Mesodermal cell (in vitro differentiated cells): ENCODE data around the gene SPEF2.

Experiments
- H3K27ac ChIP-seq: 2 replicates; pipeline ENCODE4 v1.7.0; 2013; ENCODE audit warnings: mild to moderate bottlenecking, low read depth, low read length, moderate library complexity; ENCODE audit not compliant: severe bottlenecking
- H3K36me3 ChIP-seq: 2 replicates; pipeline ENCODE4 v1.7.1; 2013; ENCODE audit warnings: mild to moderate bottlenecking, low read length, moderate library complexity; ENCODE audit not compliant: control insufficient read depth, insufficient read depth
- H3K4me1 ChIP-seq: one replicate; pipeline ENCODE4 v1.7.1; 2013; ENCODE audit warnings: mild to moderate bottlenecking, low read length; ENCODE audit not compliant: insufficient read depth, control insufficient read depth, poor library complexity, severe bottlenecking
- H3K4me3 ChIP-seq: 2 replicates; pipeline ENCODE4 v1.7.0; 2013; ENCODE audit warnings: low read length, control low read depth, mild to moderate bottlenecking; ENCODE audit not compliant: insufficient read depth, poor library complexity, severe bottlenecking; ENCODE audit errors: extremely low read depth
- H3K9me3 ChIP-seq: 2 replicates; pipeline ENCODE4 v1.7.1; 2013; ENCODE audit warnings: mild to moderate bottlenecking, low read length, moderate library complexity; ENCODE audit not compliant: control insufficient read depth
- WGBS, 2 experiments: methylation state at CpG; one replicate each; pipeline ENCODE4 v1.1.5; 2013; ENCODE audit warnings: missing lambda C conversion rate in 2 of 2; ENCODE audit not compliant: insufficient coverage in 2 of 2; 5-methylcytosine and 5-hydroxymethylcytosine counted together

SPEF2 gene

DNA sequence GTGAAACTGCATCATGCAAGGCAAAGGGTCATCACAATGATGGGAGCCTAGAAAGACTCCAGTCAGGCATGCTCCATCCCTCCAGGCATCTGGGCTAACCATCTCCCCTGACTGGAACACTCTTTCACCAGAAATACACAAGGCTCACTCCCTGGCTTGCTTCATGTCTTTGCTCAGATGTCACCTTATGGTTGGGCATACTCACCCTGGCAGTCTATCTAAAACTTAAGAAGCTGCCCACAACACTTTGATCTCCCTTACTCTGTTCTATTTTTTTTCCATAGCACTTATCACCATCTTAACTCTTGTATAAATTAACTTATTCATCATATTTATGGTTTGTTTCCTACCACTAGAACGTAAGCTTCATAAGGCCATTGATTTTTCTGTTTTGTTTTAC, 90.0 kb downstream of the SPEF2 start:
- no peaks in the 10 kb centered on the region for H3K4me1 ChIP-seq
- H3K4me3 ChIP-seq = no peak overlapping the region
- WGBS, 2 experiments = no CpG with 5 or more reads among the region's 1 CpG
- no peaks in the 10 kb centered on the region for H3K9me3 ChIP-seq
- no peak overlapping the region for H3K27ac ChIP-seq
- no peaks in the 10 kb centered on the region for H3K36me3 ChIP-seq

DNA sequence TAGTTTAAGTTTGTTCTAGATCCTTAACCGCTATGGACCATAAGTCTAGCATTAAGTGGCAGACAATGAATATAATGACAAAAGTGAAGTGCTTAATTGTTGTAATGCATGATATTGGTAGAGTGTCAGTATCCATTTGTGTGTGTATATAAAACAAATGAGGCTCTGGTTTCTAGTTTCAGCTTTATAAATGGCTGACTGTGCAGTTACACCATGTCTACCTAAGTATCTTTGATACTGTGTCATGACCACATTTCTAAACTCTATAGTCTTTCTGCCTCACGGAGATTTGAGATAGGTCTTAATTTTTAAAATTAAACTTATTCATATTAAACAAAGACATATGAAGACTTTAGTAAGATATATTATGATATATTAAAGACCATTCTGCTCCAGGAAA, 92.0 kb downstream of the SPEF2 start:
- Histone ChIP-seq H3K36me3 (no peaks in the 10 kb centered on the region), H3K27ac (no peak overlapping the region), H3K4me1 (no peaks in the 10 kb centered on the region), H3K4me3 (no peak overlapping the region), H3K9me3 (no peaks in the 10 kb centered on the region)
- WGBS, 2 experiments = 100% methylated on average over 1 of the region's 2 CpGs; no CpG with 5 or more reads in 1 of the 2 experiments

- WGBS, 2 experiments = 62 to 75% methylated on average over 4 to 5 of the region's 5 CpGs
- no peaks in the 10 kb centered on the region for H3K9me3 ChIP-seq
- no peaks in the 10 kb centered on the region for H3K4me1 ChIP-seq
- no peak overlapping the region for H3K4me3 ChIP-seq
- no peak overlapping the region for H3K27ac ChIP-seq
- no peaks in the 10 kb centered on the region for H3K36me3 ChIP-seq
These were observed 100.1 kb downstream of the SPEF2 start for GRCh38 chr5:35717718-35718117.

- no peak overlapping the region for H3K27ac ChIP-seq
- H3K4me3 ChIP-seq = no peak overlapping the region
- no peaks in the 10 kb centered on the region for H3K4me1 ChIP-seq
- 80% methylated on average over 1 of the region's 3 CpGs; no CpG with 5 or more reads in 1 of the 2 experiments for WGBS, 2 experiments
- no peaks in the 10 kb centered on the region for H3K36me3 ChIP-seq
- H3K9me3 ChIP-seq = no peaks in the 10 kb centered on the region
These were observed 118.1 kb downstream of the SPEF2 start for GRCh38 chr5:35735718-35736117.

DNA sequence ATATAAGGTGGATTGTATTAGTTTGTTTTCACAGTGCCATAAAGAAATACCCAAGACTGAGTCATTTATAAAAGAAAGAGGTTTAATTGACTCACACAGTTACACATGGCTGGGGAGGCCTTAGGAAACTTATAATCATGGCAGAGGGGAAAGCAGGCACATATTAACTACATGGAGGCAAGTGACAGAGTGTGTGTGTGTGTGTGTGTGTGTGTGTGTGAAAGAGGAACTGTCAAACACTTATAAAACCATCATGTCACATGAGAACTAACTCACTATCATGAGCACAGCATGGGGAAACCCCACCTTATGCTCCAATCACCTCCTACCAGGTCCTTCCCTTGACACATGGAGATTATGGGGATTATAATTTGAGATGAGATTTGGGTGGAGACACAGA, 118.6 kb downstream of the SPEF2 start:
- Histone ChIP-seq H3K9me3 (no peaks in the 10 kb centered on the region), H3K27ac (no peak overlapping the region), H3K4me1 (no peaks in the 10 kb centered on the region), H3K36me3 (no peaks in the 10 kb centered on the region), H3K4me3 (no peak overlapping the region)

- Histone ChIP-seq H3K27ac (no peak overlapping the region), H3K36me3 (no peaks in the 10 kb centered on the region), H3K4me1 (peaks cover 5% of the 10 kb centered on the region), H3K4me3 (no peak overlapping the region), H3K9me3 (no peaks in the 10 kb centered on the region)
- 84 to 92% methylated on average over 4 to 5 of the region's 5 CpGs for WGBS, 2 experiments
These were observed 123.6 kb downstream of the SPEF2 start for GRCh38 chr5:35741126-35741716.

DNA sequence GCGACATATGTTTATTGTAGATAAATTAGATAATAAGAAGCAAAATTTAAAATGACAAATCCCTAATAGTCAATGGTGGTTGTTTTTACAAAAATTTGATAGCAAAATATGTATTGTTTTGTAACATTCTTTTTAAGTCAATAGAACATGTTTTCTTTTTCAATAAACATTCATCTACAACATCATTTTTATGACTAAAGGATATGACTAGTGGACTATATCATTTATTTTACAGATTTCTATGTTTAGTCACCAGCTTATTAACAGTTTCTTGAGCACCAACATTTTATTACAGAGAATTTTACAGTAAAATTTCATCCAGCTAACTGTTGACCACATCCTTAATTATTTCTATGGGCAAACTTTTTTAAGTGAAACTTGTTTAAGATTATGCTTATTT, 124.3 kb downstream of the SPEF2 start:
- Histone ChIP-seq H3K9me3 (no peaks in the 10 kb centered on the region), H3K4me3 (no peak overlapping the region), H3K4me1 (peaks cover 5% of the 10 kb centered on the region), H3K36me3 (no peaks in the 10 kb centered on the region), H3K27ac (no peak overlapping the region)
- WGBS, 2 experiments = no CpG with 5 or more reads among the region's 1 CpG

DNA sequence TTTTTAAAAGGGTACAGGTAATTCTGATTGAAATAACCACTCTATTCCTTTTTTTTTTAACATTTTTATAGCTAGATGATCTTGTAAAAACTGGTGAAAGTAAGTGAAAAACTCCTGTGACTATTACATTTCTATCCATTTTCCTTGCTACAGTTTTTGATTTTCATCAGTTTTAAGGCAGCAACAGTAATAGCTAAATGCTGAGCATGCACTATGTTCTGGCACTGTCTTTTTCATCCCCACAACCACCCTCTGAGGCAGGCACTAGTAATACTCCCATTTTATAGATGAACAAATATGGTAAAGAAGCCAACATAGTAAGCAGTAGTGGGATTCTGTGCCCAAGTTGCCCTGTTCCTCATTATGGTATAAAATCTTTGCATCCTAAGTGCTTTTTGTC, 126.0 kb downstream of the SPEF2 start:
- Histone ChIP-seq H3K9me3 (no peaks in the 10 kb centered on the region), H3K27ac (no peak overlapping the region), H3K4me1 (peaks cover 5% of the 10 kb centered on the region), H3K4me3 (no peak overlapping the region), H3K36me3 (no peaks in the 10 kb centered on the region)

DNA sequence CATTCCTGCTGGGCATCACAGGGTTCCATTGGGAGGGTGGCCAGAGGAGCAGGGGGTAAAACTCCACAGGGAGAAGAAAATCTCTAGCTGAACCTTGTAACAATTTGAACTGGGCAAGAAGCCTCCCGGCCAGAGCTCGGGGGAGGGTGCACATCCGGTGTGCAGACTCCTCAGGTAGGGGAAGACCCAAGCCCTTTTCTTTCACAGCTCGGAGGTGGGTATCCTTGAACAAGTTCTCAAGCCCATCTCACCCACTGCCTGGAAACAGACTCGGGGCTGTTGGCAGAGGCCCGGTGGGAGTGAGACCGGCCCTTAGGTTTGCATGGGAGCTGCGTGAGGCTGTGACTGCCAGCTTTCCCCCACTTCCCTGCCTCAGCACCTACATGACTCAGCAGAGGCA, 127.5 kb downstream of the SPEF2 start:
- H3K4me3 ChIP-seq = no peak overlapping the region
- 83 to 91% methylated on average over 4 to 5 of the region's 8 CpGs for WGBS, 2 experiments
- no peaks in the 10 kb centered on the region for H3K36me3 ChIP-seq
- peaks cover 5% of the 10 kb centered on the region for H3K4me1 ChIP-seq
- no peaks in the 10 kb centered on the region for H3K9me3 ChIP-seq
- no peak overlapping the region for H3K27ac ChIP-seq

- Histone ChIP-seq H3K4me3 (no peak overlapping the region), H3K4me1 (peaks cover 5% of the 10 kb centered on the region), H3K36me3 (no peaks in the 10 kb centered on the region), H3K9me3 (no peaks in the 10 kb centered on the region), H3K27ac (no peak overlapping the region)
- WGBS, 2 experiments = 85 to 90% methylated on average over 3 of the region's 3 CpGs
These were observed 128.0 kb downstream of the SPEF2 start for GRCh38 chr5:35745660-35746059.

DNA sequence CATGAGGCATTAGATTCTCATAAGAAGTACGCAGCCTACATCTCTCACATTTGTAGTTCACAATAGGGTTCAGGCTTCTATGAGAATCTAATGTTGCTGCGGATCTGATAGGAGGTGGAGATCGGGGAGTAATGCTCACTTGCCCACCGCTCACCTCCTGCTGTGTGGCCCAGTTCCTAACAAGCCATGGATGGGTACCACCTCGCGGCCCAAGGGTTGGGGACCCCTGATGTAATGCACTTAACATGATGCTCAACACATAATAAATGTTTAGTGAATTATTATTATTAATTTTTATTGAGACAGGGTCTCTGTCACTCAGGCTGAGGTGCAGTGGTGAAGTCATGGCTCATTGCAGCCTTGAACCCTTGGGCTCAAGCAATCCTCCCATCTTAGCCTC, 134.3 kb downstream of the SPEF2 start:
- Histone ChIP-seq H3K4me3 (no peak overlapping the region), H3K4me1 (no peaks in the 10 kb centered on the region), H3K36me3 (no peaks in the 10 kb centered on the region), H3K9me3 (no peaks in the 10 kb centered on the region), H3K27ac (no peak overlapping the region)
- WGBS, 2 experiments = no CpG with 5 or more reads among the region's 6 CpGs
